Dedifferentiated amniotic fluid mesenchymal stem cell (primary cell): Measurements from ENCODE around the gene DOLPP1.
A peak's percentile ranks its signal among the peaks of the same experiment; 100 is the strongest.
"Not testable (repeated sequence)": the region's sequence is repeated elsewhere in the genome, so short reads cannot be mapped to it uniquely, and the experiment has no call there.

Source experiments
- DNase-seq: peaks from one replicate; pipeline ENCODE4 v3.0.0-alpha.2; 2016; ENCODE audit errors: extremely low spot score

The DOLPP1 gene, protein sequence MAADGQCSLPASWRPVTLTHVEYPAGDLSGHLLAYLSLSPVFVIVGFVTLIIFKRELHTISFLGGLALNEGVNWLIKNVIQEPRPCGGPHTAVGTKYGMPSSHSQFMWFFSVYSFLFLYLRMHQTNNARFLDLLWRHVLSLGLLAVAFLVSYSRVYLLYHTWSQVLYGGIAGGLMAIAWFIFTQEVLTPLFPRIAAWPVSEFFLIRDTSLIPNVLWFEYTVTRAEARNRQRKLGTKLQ

DNA sequence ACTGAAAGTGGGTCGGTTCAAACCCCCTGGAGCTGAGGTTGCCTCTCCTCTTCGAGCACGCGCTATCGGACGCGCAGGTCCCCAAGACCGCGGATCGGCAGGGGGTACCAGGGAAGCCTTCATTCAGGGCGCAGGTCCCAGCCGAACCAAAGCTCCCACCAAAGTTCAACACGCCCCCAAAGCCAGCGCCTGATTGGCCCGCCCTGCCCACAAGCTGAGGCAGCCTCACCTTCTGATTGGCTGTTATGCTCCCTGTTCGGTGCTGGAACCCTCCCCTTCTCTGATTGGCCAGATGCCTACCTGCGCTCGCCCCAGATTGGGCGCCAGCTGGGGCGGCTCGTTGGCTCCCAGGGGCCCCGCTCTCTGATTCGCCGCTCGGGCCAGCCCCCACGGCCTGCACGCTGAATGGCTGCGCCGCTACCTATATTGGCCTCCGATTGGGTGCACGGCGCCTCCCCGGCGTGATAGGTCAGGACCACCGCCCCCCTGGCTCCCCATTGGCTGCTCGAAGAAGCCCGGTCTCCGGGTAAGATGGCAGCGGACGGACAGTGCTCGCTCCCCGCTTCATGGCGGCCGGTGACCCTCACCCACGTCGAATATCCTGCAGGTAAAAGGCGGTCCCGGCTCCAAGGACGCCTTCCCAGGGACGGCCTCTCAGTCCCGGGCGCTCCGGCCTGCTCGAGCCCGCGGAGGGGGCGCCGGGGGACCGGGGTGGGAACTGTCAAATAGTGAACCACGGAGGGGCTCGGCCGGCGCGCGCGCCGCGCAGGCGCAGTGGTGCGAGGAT, at the start of gene DOLPP1:
TSS of gene DOLPP1 (plus strand) at position 511 of the 787 bp plus-strand sequence. CDS start at position 532, 21 bp downstream.
- DNase-seq: peak; percentile 99

DNA sequence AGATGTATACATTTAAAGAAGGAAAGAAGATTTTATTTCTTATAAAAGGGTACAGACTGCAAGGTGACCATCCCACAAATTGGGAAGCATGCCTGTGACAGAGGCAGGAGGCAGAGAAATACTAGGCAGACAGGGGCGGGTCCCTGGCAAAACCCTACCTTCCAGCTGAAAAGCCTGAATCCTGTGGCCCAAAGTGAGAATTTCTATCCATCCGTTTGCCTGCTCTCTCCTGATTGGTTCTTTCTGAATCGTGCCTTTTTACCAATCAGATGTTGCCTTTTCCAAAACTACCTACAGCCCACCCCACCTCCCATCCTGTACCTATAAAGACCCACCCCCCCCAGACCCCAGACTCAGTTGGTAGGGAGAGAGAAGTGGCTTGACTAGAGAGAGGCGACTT, 49.4 kb upstream of the DOLPP1 start:
- no peak for DNase-seq

DNA sequence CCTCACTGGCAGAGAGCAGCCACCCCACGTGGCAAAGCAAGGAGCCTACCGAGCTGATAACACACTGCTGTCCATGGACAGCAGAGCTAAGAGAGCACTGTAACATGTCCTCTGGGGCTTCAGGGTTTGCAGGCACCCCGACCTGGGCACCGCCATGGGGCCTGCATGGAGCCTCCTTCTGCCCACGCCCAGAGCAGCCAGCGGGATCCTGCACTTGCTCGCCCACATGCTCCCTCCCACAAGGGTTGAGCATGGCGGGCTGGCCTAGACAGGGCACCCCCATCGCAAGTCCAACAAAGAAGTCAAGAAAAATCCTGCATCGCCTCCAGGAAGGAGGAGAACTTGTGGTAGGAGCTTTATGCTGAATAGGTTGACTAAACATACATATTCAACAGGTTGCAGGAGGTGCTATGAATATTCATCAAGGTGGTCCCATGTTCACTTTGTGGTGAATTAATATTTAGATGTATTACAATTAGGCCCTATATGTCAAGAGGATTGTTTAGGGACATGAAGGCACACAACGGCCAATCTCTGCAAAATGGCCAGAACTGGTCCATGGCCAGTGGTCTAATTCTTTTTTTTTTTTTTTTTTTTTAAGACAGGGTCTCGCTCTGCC, 48.3 kb upstream of the DOLPP1 start:
- no peak for DNase-seq

DNA sequence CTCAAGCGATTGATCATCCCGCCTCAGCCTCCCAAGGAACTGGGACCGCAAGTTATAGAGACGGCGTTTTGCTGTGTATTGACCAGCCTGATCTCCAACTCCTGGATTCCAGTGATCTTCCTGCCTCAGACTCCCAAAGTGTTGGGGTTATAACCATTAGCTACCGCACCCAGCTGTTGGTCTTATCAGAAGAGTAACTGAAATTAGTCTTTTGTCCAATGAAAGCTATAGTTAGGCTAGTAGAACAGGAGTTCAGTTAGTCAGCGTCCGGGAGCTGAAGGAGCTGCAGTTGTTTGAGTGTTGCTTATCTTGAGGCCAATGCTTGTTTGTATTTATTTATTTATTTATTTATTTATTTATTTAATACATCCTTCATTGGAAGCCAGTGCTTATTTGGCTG, 47.7 kb upstream of the DOLPP1 start:
- no peak for DNase-seq

DNA sequence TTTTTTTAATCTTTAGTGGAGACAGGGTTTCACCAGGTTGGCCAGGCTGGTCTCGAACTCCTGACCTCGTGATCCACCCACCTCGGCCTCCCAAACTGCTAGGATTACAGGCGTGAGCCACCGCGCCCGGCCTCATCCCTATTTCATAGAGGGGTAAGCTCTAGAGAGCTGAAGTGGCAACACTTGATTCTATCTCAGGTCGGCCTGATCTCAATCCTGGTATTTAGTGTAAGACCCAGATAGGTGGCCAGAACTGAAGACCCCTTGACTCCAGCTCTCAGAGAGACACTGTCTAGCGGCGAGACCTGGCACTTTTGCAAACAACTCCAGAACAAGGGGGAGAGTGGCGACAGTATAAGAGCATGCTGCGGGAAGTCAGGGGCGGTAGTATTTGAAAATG, 45.1 kb upstream of the DOLPP1 start:
- not testable (repeated sequence) for DNase-seq

DNA sequence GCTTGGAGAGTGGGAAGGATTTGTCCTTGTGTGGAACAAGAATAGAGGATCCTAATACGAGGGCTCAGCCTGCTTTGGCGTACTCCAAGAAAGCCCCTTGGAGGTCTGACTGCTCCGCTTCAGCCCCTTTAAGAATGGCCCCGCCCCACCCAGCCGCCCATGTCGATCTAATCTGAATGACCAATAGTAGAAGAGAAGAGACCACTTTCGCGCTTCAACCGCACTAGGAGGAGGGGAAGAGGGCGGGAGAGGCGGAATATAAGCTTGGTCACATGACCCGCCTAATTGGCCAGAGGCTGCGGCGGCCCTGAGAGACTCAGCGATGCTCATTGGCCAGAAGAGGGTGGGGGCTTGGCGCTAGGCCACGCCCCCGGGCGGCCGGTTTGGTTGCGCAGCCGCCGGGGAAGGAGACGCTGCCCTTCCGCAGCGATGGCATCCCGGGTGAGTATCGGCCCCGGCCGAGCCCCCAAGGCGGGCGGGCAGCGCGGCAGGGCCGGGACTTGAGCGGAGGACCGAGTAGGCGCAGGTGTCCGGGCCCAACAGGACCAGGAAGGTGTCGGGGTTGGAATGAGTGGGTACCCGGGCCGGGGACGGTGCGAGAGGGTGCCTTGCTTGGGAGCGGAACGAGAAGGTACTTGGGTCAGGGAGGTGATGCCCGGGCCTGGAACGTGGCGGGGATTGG, 44.5 kb upstream of the DOLPP1 start, which contains the start of gene MIGA2:
TSS of gene MIGA2 (plus strand) at position 386 of the 682 bp plus-strand sequence. CDS start 3,969 bp downstream, outside the sequence.
- DNase-seq: peak; percentile 98

DNA sequence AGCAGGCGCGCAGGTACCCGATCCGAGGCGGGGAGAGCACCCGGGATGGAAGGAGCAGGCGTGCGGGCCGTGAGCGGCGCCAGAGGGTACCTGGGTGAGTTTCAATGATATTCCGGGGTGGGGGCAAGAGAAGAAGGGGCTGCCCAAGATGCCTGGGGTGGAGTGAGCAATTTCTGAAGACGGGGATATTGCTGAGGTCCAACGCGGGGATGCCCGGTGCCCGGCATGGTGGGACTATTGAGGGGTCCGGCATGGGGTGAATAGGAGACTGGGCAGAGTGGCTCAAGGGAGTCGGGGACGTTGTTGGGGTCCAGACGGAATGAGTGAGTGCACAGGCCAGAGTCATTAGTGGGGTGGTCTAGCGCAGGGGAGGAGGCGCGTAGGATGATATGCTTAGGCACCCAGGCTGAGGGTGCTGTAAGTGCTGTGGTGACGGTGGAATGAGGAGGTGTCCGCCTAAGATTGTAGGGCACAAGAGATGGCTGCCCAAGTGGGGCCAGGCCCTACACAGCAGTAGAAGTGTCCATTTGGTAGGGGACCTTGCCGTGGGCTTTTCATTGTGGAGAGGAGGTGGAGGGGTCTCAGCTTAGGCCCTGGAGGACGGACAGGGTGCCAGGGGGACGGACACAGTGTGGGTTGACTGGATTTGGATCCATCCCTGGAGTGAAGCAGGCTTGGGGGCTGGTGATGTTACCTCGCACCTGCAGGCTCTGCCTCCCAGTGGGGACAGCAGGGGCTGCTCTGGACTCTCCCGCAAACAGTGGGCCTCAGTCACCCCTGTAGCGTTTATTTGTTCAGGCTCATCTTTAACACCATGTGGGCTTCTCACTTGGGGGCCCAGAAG, 43.8 kb upstream of the DOLPP1 start:
- no peak for DNase-seq

DNA sequence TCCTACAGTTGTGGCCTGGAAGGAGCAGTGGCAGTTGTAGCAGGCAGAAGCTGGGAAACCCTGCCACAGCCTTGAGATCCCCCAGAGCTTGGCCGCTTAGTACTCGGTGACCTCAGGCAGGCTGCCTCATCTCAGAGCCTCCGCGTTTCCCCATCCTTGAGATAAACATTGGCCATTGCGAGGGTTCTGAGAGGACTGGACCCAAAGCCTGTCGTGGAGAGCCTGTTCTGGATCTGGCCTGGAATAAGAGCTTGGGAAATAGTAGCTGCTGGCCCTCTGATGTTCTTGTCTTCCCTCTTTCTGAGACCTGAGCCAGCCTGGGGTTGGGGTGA, 43.2 kb upstream of the DOLPP1 start:
- DNase-seq: no peak

DNA sequence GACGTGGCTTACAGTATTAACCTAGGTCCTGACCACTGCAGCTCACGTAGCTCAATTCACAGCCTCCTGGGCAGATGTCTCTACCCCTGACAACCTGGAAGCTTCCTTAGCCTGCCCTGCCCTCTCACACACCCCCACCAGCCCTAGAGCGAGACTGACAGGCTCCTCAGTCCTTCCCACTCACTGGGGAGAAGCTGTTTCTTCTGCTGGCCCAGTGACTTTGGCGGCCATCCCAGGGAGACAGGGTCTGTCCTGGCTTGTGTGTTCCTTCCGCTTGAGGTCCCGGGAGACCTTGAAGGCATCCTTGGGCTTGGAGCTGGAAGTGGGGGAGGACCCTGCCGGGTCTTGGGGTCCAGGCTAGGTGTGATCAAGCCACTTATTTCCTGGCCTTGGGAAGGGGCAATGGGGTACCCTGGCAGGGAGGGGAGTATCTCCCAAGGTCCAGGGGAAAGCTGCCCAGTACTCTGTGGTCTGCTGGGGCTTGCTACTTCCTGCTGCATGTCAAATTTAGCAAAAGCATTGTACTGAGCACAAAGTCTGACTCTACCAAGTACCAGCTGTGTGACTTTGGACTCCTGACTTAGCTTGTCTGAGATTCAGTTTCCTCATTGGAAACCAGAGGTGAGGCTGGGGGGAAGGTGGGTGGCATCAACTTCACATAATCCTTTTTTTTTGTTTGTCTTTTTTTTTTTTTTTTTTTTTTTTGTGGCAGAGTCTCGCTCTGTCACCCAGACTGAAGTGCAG, 42.6 kb upstream of the DOLPP1 start:
- no peak for DNase-seq

DNA sequence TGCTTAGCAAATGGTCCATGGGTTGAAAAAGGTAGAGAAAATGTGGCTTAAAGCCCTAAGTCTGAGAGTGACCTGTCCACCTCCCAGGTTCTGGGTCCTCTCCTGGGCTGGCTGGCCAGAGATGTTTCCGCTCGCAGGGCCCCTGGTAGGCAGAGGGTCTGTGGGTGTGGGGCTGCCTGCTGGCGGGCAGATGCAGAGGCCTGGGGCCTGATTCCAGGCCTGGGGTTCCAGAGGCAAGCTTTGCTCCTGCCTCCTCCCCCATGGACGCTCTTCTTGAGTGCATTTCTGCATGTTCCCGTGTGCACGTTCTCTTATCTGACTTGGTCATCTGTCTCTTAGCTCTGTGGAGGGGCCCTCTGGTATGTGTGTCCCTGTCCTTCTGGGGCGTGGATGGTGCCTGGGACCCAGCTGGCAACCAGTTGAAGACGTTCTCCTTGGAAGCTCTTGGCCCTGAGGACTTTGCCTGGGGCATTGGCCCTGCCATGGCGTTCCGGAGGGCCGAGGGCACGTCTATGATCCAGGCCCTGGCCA, 40.7 kb upstream of the DOLPP1 start:
- no peak for DNase-seq

DNA sequence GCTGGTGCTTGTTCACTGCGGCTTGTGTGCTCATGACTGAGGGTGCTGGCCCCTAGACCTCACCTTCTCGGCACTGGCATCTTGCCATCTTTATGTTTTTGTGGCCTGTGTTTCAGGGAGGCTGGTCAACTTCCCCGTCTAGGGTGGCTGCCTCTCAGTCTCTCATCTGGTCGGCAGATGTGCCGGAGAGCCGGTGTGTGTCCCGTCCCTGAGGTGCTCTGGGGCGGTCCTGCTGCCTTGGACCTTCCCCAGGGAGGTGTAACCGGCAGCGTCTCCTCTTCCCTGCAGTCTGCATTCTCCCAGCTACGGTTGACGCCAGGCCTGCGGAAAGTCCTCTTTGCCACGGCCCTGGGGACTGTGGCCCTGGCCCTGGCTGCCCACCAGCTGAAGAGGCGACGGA, 38.9 kb upstream of the DOLPP1 start:
- DNase-seq: no peak

DNA sequence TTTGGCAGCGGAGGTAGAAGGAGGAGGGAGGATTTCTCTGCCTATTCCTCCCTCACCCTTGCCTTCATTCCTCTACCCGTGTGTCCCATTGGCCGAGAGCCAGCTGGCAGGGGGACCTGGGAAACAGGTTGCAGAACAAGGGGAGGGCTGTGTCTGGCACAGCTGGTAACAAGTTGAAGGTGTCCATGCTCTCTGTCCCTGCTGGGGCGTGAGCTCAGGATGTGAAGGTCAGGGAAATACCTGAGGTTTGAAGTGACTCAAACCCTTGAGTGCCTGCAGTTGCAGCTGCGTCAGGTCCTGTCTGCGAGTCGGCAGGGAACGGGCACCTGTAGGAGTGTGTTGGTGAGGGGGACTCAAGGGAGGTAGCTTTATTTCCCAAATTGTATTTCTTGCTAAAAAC, 28.3 kb upstream of the DOLPP1 start:
- DNase-seq: no peak

DNA sequence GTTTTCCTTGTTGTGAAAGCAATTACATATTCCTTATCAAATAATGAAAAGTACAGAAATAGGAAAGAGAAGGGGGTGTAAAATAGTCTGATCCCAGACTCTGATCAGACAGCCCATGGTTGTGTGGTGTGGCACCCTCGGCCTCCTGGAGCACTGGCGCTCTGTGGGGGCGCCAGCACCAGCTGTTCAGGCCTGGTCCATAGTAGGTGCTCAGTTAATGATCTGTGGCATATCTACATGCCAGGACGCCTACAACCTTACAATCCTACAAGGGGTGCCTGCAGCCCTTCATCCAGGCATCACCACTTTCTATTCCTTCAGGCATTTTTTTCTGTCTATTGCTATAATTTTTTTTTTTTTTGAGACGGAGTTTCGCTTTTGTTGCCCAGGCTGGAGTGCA, 27.9 kb upstream of the DOLPP1 start:
- no peak for DNase-seq

DNA sequence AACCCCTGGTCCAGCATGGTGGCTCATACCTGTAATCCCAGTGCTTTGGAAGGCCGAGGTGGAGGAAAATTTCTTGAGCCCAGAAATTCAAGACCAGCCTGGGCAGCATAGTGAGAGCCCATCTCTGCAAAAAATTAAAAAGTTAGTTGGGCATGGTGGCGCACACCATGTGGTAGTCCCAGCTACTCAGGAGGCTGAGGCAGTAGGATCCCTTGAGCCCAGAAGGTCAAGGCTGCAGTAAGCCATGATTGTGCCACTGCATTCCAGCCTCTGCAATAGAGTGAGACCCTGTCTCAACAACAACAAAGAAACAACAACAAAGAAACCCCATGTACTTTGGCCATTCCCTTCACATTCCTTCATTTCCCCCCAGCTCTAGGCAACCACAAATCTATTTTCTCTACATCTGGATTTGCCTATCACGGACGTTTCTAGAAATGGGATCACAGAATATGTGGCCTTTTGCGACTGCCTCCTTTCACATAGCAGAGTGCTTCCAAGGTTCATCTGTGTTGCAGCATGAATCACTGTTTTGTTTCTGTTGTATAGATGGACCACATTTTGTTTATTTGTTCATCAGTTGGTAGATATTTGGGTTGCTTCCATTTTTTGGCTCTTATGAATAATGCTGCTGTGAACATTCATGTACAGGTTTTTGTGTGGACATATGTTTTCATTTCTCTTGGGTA, 26.6 kb upstream of the DOLPP1 start:
- DNase-seq: no peak

DNA sequence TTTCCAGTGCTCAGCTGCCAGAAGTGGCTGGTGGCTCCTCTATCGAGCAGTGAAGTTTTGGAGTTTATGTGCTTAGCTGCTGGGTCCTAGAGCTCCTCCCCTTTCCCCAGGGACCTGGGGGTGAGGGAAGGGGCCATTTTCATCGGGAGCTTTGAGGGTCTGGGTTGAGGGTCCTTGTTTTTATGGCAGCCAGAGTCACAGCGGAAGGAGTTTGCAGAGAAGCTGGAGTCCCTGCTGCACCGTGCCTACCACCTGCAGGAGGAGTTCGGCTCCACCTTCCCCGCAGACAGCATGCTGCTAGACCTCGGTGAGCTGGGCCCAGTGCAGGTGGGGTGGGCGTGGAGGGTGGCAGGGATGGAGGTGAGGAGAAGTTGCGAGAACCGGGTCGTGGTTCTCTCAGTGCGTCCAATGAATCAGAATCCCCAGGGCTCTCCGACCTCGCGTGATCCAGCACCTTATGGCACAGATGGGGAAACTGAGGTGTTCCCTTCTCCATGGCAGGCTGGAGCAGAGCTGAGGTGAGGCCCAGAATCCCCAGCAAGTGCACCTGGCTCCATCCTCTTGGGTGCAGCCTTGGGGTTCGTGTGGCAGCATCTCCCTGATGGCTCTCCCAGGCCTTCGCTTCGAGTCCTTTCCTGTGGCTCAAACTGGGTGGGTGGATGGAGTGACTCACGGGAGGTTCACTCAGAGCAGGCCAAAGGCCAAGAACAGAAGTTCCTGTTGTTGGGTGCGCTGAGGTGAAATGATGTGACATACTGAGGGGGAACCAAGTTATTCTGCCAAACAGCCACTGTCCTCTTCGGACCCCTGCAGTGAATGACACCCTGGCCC, 21.7 kb upstream of the DOLPP1 start:
- no peak for DNase-seq

DNA sequence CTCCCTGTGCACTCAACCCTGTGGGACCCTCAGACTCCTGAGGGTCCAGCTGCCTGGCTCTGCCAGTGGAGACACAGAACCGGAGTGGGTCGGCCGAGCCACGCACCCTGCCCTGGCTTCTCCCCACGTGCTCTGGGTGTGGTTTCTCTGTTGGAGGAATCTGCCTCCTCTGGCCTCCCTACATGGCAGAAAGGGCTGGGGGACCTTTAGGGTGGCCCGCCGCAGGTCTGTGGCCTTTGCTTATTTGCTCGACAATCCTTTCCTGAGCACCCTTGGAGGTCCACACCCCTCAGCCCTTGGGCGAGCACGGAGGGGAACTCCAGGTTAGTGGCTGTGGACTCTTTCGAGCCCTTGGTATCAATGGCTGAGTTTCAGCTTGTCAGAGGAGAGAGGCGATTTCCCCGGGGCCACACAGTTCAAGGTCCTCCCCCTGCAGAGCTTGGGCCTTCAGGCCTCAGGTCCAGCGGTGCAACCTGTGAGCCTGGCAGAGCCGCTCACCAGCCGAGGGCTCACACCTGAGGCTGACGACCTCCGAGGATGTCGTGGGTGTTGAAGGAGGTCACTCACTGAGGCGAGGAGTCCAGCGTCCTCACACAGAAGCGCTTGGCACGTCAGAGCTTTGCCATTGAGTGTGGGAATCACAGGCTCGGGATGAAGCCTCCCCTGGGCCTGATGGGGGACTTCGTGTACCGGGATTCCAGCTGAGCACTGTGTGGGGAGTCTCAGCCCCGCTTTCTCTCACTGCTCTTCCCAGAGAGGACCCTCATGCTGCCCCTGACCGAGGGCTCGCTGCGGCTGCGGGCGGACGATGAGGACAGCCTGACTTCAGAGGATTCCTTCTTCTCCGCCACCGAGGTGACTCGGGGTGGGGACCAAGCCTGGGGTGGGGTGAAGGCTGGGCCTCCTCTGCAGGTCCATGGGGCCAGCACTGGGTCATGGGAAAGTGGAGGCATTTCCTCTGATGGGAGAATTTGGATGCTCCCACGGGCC, 20.8 kb upstream of the DOLPP1 start:
- no peak for DNase-seq

DNA sequence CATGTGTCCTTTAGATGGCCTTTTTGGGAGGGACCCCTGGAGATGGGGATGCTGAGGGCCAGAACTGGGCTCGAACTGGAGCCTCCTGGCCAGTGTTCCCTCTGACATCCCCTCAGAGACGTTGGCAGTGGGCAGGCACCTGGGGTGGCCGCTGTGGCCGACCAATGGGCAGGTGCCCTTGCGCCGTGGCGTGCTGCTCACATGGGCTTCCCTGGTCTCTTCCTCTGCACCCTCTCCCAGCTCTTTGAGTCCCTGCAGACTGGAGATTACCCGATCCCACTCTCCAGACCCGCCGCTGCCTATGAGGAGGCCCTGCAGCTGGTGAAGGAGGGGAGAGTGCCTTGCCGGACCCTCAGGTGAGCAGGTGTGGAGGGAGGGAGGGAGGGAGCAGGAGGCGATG, 19.9 kb upstream of the DOLPP1 start:
- no peak for DNase-seq

DNA sequence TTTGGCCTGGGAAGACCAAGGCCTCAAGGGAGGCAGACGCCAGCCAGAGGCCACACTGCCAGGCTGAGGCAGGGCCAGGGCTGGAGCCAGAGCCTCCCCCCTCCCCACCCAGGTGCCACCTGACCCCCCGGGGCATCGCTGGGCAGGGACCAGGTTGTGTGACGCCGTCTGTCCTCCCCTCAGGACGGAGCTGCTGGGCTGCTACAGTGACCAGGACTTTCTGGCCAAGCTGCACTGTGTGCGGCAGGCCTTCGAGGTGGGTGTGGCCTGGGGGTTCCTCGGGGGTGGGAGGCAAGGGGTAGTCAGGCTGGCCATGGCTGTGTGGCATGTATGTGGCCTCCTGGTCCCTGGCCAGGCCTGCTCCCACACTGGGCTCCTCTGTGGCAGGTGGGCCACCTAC, 17.9 kb upstream of the DOLPP1 start:
- DNase-seq: no peak
